ENCODE data around the gene COL18A1. TPM values are rescaled to one million over a fixed set of nuclear protein-coding genes. Genes with fewer than 3 reads are reported as not detected.

The COL18A1 gene
- total RNA-seq, 1 donor from 2014 or later: 302 TPM

DNA sequence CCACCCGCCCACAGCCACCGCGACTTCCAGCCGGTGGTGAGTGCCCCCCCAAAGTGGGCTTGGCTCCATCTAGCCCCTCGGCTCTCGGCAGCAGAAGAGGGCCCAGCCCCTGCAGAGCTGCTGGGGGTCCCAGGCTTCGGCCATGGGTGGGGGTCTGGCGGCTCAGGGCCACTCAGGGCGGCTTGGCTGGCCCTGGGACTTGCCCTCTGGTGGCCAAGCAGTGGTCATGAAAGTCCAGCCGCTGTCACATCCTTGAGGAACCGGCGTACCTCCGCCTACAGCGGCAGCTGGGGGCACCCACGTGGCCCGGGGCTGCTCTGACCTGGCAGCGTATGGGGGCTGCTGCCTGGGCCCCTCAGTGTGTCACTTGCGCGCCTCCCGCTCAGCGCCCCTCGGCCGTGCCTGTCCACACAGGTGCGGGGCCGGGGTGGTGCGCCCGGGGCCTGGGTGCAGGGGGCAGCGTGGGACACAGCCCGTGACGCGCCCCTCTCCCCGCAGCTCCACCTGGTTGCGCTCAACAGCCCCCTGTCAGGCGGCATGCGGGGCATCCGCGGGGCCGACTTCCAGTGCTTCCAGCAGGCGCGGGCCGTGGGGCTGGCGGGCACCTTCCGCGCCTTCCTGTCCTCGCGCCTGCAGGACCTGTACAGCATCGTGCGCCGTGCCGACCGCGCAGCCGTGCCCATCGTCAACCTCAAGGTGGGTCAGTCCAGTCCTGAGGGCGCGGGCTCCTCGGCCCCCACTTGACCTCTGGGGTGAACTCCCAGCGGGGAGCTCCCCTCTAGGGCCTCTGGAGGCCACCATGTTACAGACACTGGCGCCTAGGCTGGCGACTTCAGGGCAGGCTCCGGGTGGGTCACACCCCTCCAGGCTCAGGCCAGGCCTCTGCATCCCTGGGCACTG is 104.9 kb downstream of the COL18A1 start:
- no peak for DNase-seq (ENCODE audit: low spot score in 2 of 2, unreplicated experiment in 2 of 2)
- no peaks in the 10 kb centered on the region for H3K9me3 Mint-ChIP-seq
- peaks cover 8% of the 10 kb centered on the region for H3K4me1 Mint-ChIP-seq
- no peaks in the 10 kb centered on the region for H3K27me3 Mint-ChIP-seq (ENCODE audit: low read depth)
- H3K27ac Mint-ChIP-seq: no peak overlapping the region
- TF ChIP-seq, protein P1, sequence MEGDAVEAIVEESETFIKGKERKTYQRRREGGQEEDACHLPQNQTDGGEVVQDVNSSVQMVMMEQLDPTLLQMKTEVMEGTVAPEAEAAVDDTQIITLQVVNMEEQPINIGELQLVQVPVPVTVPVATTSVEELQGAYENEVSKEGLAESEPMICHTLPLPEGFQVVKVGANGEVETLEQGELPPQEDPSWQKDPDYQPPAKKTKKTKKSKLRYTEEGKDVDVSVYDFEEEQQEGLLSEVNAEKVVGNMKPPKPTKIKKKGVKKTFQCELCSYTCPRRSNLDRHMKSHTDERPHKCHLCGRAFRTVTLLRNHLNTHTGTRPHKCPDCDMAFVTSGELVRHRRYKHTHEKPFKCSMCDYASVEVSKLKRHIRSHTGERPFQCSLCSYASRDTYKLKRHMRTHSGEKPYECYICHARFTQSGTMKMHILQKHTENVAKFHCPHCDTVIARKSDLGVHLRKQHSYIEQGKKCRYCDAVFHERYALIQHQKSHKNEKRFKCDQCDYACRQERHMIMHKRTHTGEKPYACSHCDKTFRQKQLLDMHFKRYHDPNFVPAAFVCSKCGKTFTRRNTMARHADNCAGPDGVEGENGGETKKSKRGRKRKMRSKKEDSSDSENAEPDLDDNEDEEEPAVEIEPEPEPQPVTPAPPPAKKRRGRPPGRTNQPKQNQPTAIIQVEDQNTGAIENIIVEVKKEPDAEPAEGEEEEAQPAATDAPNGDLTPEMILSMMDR (IDR thresholded peaks at IDR 0.05; ENCODE audit: unreplicated experiment): no peak
- H3K4me3 Mint-ChIP-seq: no peak overlapping the region
- peaks cover 3% of the 10 kb centered on the region for H3K36me3 Mint-ChIP-seq

DNA sequence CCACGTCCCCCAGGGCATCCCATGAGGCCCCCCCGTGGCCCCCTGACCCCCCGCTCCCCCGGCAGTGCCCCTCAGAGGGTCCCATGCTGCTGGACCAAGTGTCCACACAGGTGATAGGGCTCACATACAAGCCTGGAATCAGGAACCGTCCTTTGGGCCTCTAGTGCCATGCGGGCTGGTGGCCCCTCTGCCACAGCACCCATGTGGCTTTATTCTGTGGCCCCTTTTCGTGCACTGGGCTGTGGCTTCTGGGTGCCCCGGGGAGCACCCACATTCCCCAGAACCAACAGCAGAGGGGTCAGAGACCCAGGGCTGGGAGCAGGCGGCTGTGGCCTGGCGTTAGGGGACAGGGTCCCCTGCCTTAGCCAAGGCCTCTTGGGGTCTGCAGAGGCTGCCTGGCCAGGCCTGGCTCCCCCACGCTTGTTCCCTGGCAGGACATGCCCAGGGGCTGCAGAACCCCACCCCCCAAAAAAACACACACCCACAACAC is 105.5 kb downstream of the COL18A1 start:
- no peak for DNase-seq (ENCODE audit: low spot score in 2 of 2, unreplicated experiment in 2 of 2)
- Mint-ChIP-seq H3K27me3 (ENCODE audit: low read depth) (no peaks in the 10 kb centered on the region), H3K4me3 (no peak overlapping the region), H3K27ac (no peak overlapping the region), H3K4me1 (peaks cover 8% of the 10 kb centered on the region), H3K36me3 (peaks cover 3% of the 10 kb centered on the region), H3K9me3 (no peaks in the 10 kb centered on the region)
- TF ChIP-seq, protein P1 (IDR thresholded peaks at IDR 0.05; ENCODE audit: unreplicated experiment): no peak

DNA sequence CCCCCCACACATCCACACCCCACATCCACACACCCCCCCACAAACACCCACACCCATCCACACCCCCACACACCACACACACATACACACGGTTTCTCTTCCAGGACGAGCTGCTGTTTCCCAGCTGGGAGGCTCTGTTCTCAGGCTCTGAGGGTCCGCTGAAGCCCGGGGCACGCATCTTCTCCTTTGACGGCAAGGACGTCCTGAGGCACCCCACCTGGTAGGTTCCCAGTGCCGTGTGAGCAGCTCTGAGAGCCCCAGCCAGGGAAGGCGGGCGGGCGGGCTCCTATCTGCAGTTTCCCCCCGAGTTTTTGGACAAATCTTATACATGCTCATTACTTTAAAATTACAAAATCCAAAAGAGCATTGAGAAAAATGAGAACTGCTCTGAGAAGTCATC is 106.0 kb downstream of the COL18A1 start:
- Mint-ChIP-seq H3K36me3 (peaks cover 4% of the 10 kb centered on the region), H3K27ac (peak overlapping the region; percentile 43), H3K9me3 (no peaks in the 10 kb centered on the region), H3K4me1 (peaks cover 8% of the 10 kb centered on the region), H3K4me3 (no peak overlapping the region), H3K27me3 (ENCODE audit: low read depth) (no peaks in the 10 kb centered on the region)
- TF ChIP-seq, protein P1 (IDR thresholded peaks at IDR 0.05; ENCODE audit: unreplicated experiment): no peak
- DNase-seq (ENCODE audit: low spot score in 2 of 2, unreplicated experiment in 2 of 2): no peak

DNA sequence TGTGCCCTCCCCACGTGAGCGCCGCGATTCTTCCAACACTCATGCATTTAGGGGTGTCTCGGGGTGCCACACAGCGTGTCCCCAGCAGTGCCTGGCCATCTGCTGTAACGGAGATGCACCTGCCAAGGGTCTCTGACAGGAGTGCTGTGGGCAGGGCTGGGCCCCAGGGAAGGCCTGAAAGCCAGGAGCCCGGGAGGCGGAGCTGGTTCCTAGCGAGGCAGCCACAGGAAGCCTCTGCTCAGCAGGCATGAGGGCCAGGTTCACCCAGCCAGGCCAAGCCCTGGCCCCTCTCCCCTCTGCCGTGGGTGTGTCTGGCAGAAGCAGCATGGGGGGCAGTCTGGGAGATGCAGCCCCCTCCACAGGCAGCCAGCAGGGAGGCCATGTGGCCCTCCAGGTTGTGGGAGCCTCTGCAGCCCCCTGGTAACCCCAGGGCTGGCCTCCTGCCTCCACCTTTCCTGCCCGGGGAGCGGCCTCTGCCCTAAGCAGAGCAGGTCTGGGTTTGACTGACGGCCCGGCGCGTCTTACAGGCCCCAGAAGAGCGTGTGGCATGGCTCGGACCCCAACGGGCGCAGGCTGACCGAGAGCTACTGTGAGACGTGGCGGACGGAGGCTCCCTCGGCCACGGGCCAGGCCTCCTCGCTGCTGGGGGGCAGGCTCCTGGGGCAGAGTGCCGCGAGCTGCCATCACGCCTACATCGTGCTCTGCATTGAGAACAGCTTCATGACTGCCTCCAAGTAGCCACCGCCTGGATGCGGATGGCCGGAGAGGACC is 106.9 kb downstream of the COL18A1 start:
- DNase-seq (ENCODE audit: low spot score in 2 of 2, unreplicated experiment in 2 of 2): no peak
- H3K9me3 Mint-ChIP-seq: no peaks in the 10 kb centered on the region

DNA sequence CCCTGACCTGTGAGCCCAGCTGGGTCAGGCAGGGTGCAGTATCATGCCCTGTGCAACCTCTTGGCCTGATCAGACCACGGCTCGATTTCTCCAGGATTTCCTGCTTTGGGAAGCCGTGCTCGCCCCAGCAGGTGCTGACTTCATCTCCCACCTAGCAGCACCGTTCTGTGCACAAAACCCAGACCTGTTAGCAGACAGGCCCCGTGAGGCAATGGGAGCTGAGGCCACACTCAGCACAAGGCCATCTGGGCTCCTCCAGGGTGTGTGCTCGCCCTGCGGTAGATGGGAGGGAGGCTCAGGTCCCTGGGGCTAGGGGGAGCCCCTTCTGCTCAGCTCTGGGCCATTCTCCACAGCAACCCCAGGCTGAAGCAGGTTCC is 107.6 kb downstream of the COL18A1 start:
- no peak for DNase-seq (ENCODE audit: low spot score in 2 of 2, unreplicated experiment in 2 of 2)
- Mint-ChIP-seq H3K27ac (no peak overlapping the region), H3K4me1 (peaks cover 8% of the 10 kb centered on the region), H3K9me3 (no peaks in the 10 kb centered on the region), H3K4me3 (no peak overlapping the region), H3K27me3 (ENCODE audit: low read depth) (no peaks in the 10 kb centered on the region), H3K36me3 (peaks cover 8% of the 10 kb centered on the region)
- TF ChIP-seq, protein P1 (IDR thresholded peaks at IDR 0.05; ENCODE audit: unreplicated experiment): no peak

More for the DNA sequence above, 106.9 kb downstream of the COL18A1 start:
- H3K36me3 Mint-ChIP-seq: peaks cover 4% of the 10 kb centered on the region
- peaks cover 8% of the 10 kb centered on the region for H3K4me1 Mint-ChIP-seq
- peak overlapping the region; percentile 43 for H3K27ac Mint-ChIP-seq
- no peak overlapping the region for H3K4me3 Mint-ChIP-seq
- TF ChIP-seq, protein P1 (IDR thresholded peaks at IDR 0.05; ENCODE audit: unreplicated experiment): no peak
- H3K27me3 Mint-ChIP-seq (ENCODE audit: low read depth): no peaks in the 10 kb centered on the region

Data from mesothelial cell of epicardium (in vitro differentiated cells).